22Rv1 (cell line): Measurements from ENCODE around the gene MRPS24.

Experiments
- CTCF ChIP-seq: fragments of 450-650 bp; IDR thresholded peaks from 2 replicates; pipeline ENCODE4 v1.5.1; 2017; ENCODE audit warnings: mild to moderate bottlenecking
- ZFX ChIP-seq: fragments of 450-650 bp; IDR thresholded peaks from 2 replicates; pipeline ENCODE4 v1.6.1; 2017; ENCODE audit warnings: antibody characterized with exemption, borderline replicate concordance

GRCh38 chr7:43879477-43879876 lies 10.2 kb upstream of the MRPS24 start:
- TF ChIP-seq CTCF = no peak
- no peak for TF ChIP-seq ZFX
